Osteocyte (in vitro differentiated cells): ENCODE measurements around the gene DEAF1. TPM values are rescaled to one million over a fixed set of nuclear protein-coding genes. Genes with fewer than 3 reads are reported as not detected.

Source experiments
- DNase-seq: peaks from one replicate; pipeline ENCODE4 v3.0.0; 2021; ENCODE audit warnings: mixed read lengths; ENCODE audit not compliant: unreplicated experiment; ENCODE audit errors: extremely low spot score
- H3K27ac Mint-ChIP-seq: one replicate; pipeline ENCODE4 v1.8.0; 2021; ENCODE audit warnings: mild to moderate bottlenecking, mixed read lengths; ENCODE audit not compliant: unreplicated experiment
- H3K27me3 Mint-ChIP-seq: one replicate; pipeline ENCODE4 v1.8.0; 2021; ENCODE audit warnings: mixed read lengths; ENCODE audit not compliant: unreplicated experiment
- H3K36me3 Mint-ChIP-seq: one replicate; pipeline ENCODE4 v1.8.0; 2021; ENCODE audit warnings: mixed read lengths; ENCODE audit not compliant: unreplicated experiment
- H3K4me1 Mint-ChIP-seq: one replicate; pipeline ENCODE4 v1.8.0; 2021; ENCODE audit warnings: mixed read lengths; ENCODE audit not compliant: unreplicated experiment
- H3K4me3 Mint-ChIP-seq: one replicate; pipeline ENCODE4 v1.8.0; 2021; ENCODE audit warnings: mild to moderate bottlenecking, moderate library complexity, mixed read lengths; ENCODE audit not compliant: unreplicated experiment
- H3K9me3 Mint-ChIP-seq: one replicate; pipeline ENCODE4 v1.8.0; 2021; ENCODE audit warnings: mixed read lengths; ENCODE audit not compliant: unreplicated experiment
- CTCF ChIP-seq: fragments of 200-600 bp; sonication (generic); IDR thresholded peaks from 2 replicates; pipeline ENCODE4 v1.5.0; 2021; ENCODE audit warnings: antibody characterized with exemption, mild to moderate bottlenecking, moderate library complexity
- total RNA-seq: library from RNA; stranded (reverse); gene quantifications from 2 replicates; pipeline ENCODE4 v1.2.1, GENCODE V29; 2021

Gene DEAF1
- total RNA-seq, 1 donor from 2014 or later: 113 TPM

- no peaks in the 10 kb centered on the region for H3K4me1 Mint-ChIP-seq
- H3K36me3 Mint-ChIP-seq: peaks cover 32% of the 10 kb centered on the region
- no peak overlapping the region for H3K27ac Mint-ChIP-seq
- no peaks in the 10 kb centered on the region for H3K9me3 Mint-ChIP-seq
- no peak overlapping the region for H3K4me3 Mint-ChIP-seq
- DNase-seq: no peak
- H3K27me3 Mint-ChIP-seq: no peaks in the 10 kb centered on the region
- TF ChIP-seq CTCF: no peak
Measured at GRCh38 chr11:605286-606129, 89.5 kb downstream of the DEAF1 start.

DNA sequence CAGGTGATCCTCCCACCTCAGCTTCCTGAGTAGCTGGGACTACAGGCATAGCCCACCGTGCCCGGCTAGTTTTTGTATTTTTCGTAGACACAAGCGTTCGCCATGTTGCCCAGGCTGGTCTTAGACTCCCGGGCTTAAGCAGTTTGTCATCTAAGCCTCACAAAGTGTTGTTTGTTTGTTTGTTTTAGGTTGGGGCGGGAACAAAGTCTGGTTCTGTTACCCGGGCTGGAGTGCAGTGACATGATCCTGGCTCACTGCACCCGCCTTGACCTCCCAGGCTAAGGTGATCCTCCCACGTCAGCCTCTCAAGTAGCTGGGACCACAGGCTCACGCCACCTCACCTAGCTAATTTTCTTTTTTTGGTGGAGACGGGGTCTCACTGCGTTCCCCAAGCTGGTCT, 91.9 kb downstream of the DEAF1 start:
- Mint-ChIP-seq H3K9me3 (no peaks in the 10 kb centered on the region), H3K27me3 (no peaks in the 10 kb centered on the region), H3K36me3 (peaks cover 36% of the 10 kb centered on the region), H3K4me3 (no peak overlapping the region), H3K4me1 (no peaks in the 10 kb centered on the region), H3K27ac (no peak overlapping the region)
- TF ChIP-seq CTCF: no peak
- DNase-seq: no peak

- Mint-ChIP-seq H3K36me3 (peaks cover 38% of the 10 kb centered on the region), H3K9me3 (no peaks in the 10 kb centered on the region), H3K27ac (no peak overlapping the region), H3K27me3 (no peaks in the 10 kb centered on the region), H3K4me1 (no peaks in the 10 kb centered on the region), H3K4me3 (no peak overlapping the region)
- DNase-seq: no peak
- TF ChIP-seq CTCF: no peak
Measured at GRCh38 chr11:601573-602245, 93.3 kb downstream of the DEAF1 start.

DNA sequence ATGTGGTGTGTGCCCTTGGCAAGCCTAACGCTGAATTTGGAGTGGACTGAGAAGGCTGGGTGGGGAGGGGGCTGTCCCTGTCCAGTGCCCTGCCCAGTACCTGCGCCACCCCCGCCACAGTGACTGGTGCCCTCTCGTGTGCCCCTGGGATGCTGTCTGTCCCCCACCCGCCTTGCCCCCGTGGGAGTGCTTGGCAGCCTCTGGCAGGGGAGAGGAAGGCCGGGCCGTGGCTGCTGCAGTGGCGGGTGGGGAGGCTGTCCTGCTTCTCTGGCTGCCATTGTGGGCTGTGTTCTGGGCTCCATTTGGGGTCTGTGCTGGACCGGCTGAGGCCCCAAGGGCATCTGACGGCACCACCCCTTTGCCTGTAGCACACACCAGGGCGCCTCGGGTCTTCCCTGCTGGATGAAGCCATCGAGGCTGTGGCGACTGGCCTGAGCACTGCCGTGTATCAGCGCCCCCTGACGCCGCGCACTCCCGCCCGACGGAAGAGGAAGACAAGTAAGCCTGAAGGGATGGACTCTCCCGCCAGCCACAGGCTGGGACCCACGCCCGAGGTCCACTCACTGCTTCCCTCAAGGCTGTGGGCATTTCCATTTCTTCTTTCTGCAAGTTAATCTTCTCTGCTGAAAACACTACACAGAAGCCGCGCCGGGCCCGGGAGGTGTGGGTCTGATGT, 96.9 kb downstream of the DEAF1 start:
- TF ChIP-seq CTCF: no peak
- H3K27me3 Mint-ChIP-seq: no peaks in the 10 kb centered on the region
- no peak overlapping the region for H3K4me3 Mint-ChIP-seq
- no peak for DNase-seq
- H3K9me3 Mint-ChIP-seq: no peaks in the 10 kb centered on the region
- no peak overlapping the region for H3K27ac Mint-ChIP-seq
- peaks cover 35% of the 10 kb centered on the region for H3K36me3 Mint-ChIP-seq
- no peaks in the 10 kb centered on the region for H3K4me1 Mint-ChIP-seq
